GM18909 (cell line): ENCODE results near the gene TRPM3.

ENCODE experiments used
- ATAC-seq: cut with Tn5 transposase; IDR thresholded peaks from one replicate; pipeline ENCODE4 v1.9.1; 2021; ENCODE audit warnings: mild to moderate bottlenecking; ENCODE audit not compliant: unreplicated experiment, poor library complexity

The TRPM3 gene

GRCh38 chr9:70480405-70480980, 640.9 kb downstream of the TRPM3 start:
- no peak for ATAC-seq

- no peak for ATAC-seq
Measured at GRCh38 chr9:70479880-70480291, 641.5 kb downstream of the TRPM3 start.
